A673 (cell line): Measurements from ENCODE around the gene ECE1. TPM values are rescaled to one million over a fixed set of nuclear protein-coding genes. Genes with fewer than 3 reads are reported as not detected.

Source experiments
- BruUV-seq: library from RNA; stranded (reverse); fragments of 400-500 nt; replicated peaks from 2 replicates; lab custom pipeline; 2021; lab: Mats Ljungman, UMichigan
- CTCF ChIA-PET: fragments of 300-600 bp; sonication (Branson Sonifier 250); formaldehyde crosslinking; loops from one replicate; lab custom pipeline; 2022; ENCODE audit warnings: antibody characterized with exemption; lab: Charles Lee
- POLR2A ChIA-PET: fragments of 300-600 bp; sonication (Branson Sonifier 250); formaldehyde crosslinking; loops from one replicate; lab custom pipeline; 2022; ENCODE audit warnings: antibody characterized with exemption; ENCODE audit not compliant: low non-redundant PET; lab: Charles Lee
- DNase-seq: peaks from one replicate; pipeline ENCODE4 v3.0.0-alpha.2; 2015; ENCODE audit warnings: low spot score
- H3K27ac ChIP-seq: fragments of 200-600 bp; sonication (generic); 2 replicates; pipeline ENCODE4 v1.5.1; 2016; ENCODE audit warnings: mixed run types, low read depth, mild to moderate bottlenecking, mixed read lengths, antibody characterized with exemption, low read length; ENCODE audit not compliant: poor library complexity, severe bottlenecking
- H3K27me3 ChIP-seq: fragments of 200-600 bp; sonication (generic); replicated peaks from 2 replicates; pipeline ENCODE4 v1.6.1; 2017; ENCODE audit warnings: mixed run types, low read depth, mild to moderate bottlenecking, mixed read lengths, antibody characterized with exemption, low read length; ENCODE audit not compliant: insufficient read depth, poor library complexity
- H3K36me3 ChIP-seq: fragments of 200-600 bp; sonication (generic); 2 replicates; pipeline ENCODE4 v1.6.1; 2016; ENCODE audit warnings: mixed run types, mild to moderate bottlenecking, mixed read lengths, antibody characterized with exemption, low read length; ENCODE audit not compliant: insufficient read depth, poor library complexity, severe bottlenecking
- H3K4me1 ChIP-seq: fragments of 200-600 bp; sonication (generic); 2 replicates; pipeline ENCODE4 v1.6.1; 2017; ENCODE audit warnings: mixed run types, mild to moderate bottlenecking, mixed read lengths, antibody characterized with exemption, low read length; ENCODE audit not compliant: insufficient read depth, poor library complexity, severe bottlenecking
- H3K4me3 ChIP-seq: fragments of 200-600 bp; sonication (generic); 2 replicates; pipeline ENCODE4 v1.5.1; 2016; ENCODE audit warnings: low read depth, mixed run types, mild to moderate bottlenecking, mixed read lengths, low read length; ENCODE audit not compliant: poor library complexity, severe bottlenecking
- H3K9me3 ChIP-seq: fragments of 200-600 bp; sonication (generic); 2 replicates; pipeline ENCODE4 v1.6.1; 2016; ENCODE audit warnings: mixed run types, low read depth, mild to moderate bottlenecking, mixed read lengths, antibody characterized with exemption, low read length; ENCODE audit not compliant: poor library complexity, severe bottlenecking
- CTCF ChIP-seq: fragments of 300-800, 200-600 bp; sonication (generic); conservative IDR thresholded peaks from 2 replicates; pipeline ENCODE4 v1.5.1; 2017; ENCODE audit warnings: low read depth, mild to moderate bottlenecking, antibody characterized with exemption, low read length, moderate library complexity, mixed read lengths
- EZH2 ChIP-seq: fragments of 200-600 bp; sonication (generic); IDR thresholded peaks from 2 replicates; pipeline ENCODE4 v1.6.1; 2017; ENCODE audit warnings: borderline replicate concordance, low read depth, mild to moderate bottlenecking, mixed read lengths, antibody characterized with exemption, low read length; ENCODE audit not compliant: poor library complexity, severe bottlenecking
- intact Hi-C: fragments of 100-400 bp; cut with micrococcal nuclease; formaldehyde crosslinking; loops from one replicate; pipeline ENCODE4 v1.10.0; 2022; ENCODE audit not compliant: unreplicated experiment
- total RNA-seq: library from RNA; stranded (reverse); gene quantifications from 2 replicates; pipeline ENCODE4 v1.2.3, GENCODE V29; 2021

Gene ECE1
- total RNA-seq, 1 experiment from 2014 or later: 31.5 TPM

GRCh38 chr1:21293537-21294265 lies 3.4 kb upstream of the ECE1 start:
- no peak for TF ChIP-seq EZH2
- no peak for TF ChIP-seq CTCF
- H3K36me3 ChIP-seq: no peaks in the 10 kb centered on the region
- intact Hi-C loops: no loop called here
- peaks cover 11% of the 10 kb centered on the region for H3K4me1 ChIP-seq
- H3K9me3 ChIP-seq: no peaks in the 10 kb centered on the region
- no TSS peak for BruUV-seq
- no peak overlapping the region for H3K27ac ChIP-seq
- no peak overlapping the region for H3K4me3 ChIP-seq
- POLR2A ChIA-PET: no interaction called here
- no peaks in the 10 kb centered on the region for H3K27me3 ChIP-seq
- DNase-seq: no peak
- CTCF ChIA-PET: no interaction called here

- no peaks in the 10 kb centered on the region for H3K27me3 ChIP-seq
- no TSS peak for BruUV-seq
- no peak overlapping the region for H3K27ac ChIP-seq
- CTCF ChIA-PET: no interaction called here
- TF ChIP-seq EZH2 (no peak), CTCF (no peak)
- no peak overlapping the region for H3K4me3 ChIP-seq
- intact Hi-C loops: no loop called here
- no peak for DNase-seq
- H3K4me1 ChIP-seq: peaks cover 11% of the 10 kb centered on the region
- H3K36me3 ChIP-seq: no peaks in the 10 kb centered on the region
- no peaks in the 10 kb centered on the region for H3K9me3 ChIP-seq
- POLR2A ChIA-PET: no interaction called here
These were observed 2.8 kb upstream of the ECE1 start for GRCh38 chr1:21292984-21293536.

GRCh38 chr1:21292503-21292983 lies 2.3 kb upstream of the ECE1 start:
- H3K36me3 ChIP-seq: no peaks in the 10 kb centered on the region
- BruUV-seq: no TSS peak
- ChIA-PET POLR2A (no interaction called here), CTCF (no interaction called here)
- H3K9me3 ChIP-seq: no peaks in the 10 kb centered on the region
- no peak overlapping the region for H3K4me3 ChIP-seq
- DNase-seq: no peak
- TF ChIP-seq EZH2: no peak
- TF ChIP-seq CTCF: no peak
- no peaks in the 10 kb centered on the region for H3K27me3 ChIP-seq
- H3K27ac ChIP-seq: no peak overlapping the region
- intact Hi-C loops: no loop called here
- H3K4me1 ChIP-seq: peaks cover 11% of the 10 kb centered on the region
